Measurements from ENCODE around the gene PCBP3. TPM values are rescaled to one million over a fixed set of nuclear protein-coding genes. Genes with fewer than 3 reads are reported as not detected.

The PCBP3 gene
- polyA plus RNA-seq, 10 donors = 0.72 to 2.2 (median 1.2) TPM

- no peak for DNase-seq
Measured at GRCh38 chr21:45910155-45910547, 266.6 kb downstream of the PCBP3 start.

- no peak for DNase-seq
Measured at GRCh38 chr21:45910548-45911221, 267.2 kb downstream of the PCBP3 start.

- no peak for DNase-seq
Measured at GRCh38 chr21:45911806-45912325, 268.3 kb downstream of the PCBP3 start.

- DNase-seq = no peak
Measured at GRCh38 chr21:45912611-45913417, 269.3 kb downstream of the PCBP3 start.

GRCh38 chr21:45913418-45913765 lies 269.9 kb downstream of the PCBP3 start:
- no peak for DNase-seq

GRCh38 chr21:45913886-45914285 lies 270.4 kb downstream of the PCBP3 start:
- no peak for DNase-seq

- DNase-seq = no peak
Measured at GRCh38 chr21:45914321-45914845, 270.9 kb downstream of the PCBP3 start.

- DNase-seq = no peak
Measured at GRCh38 chr21:45916011-45916840, 272.7 kb downstream of the PCBP3 start.

GRCh38 chr21:45917241-45917640 lies 273.7 kb downstream of the PCBP3 start:
- no peak for DNase-seq

GRCh38 chr21:45918011-45918410 lies 274.5 kb downstream of the PCBP3 start:
- DNase-seq = no peak

- DNase-seq = no peak
Measured at GRCh38 chr21:45918835-45919447, 275.4 kb downstream of the PCBP3 start.

GRCh38 chr21:45919593-45919992 lies 276.1 kb downstream of the PCBP3 start:
- DNase-seq = no peak

- DNase-seq = no peak
Measured at GRCh38 chr21:45920824-45921600, 277.5 kb downstream of the PCBP3 start.

- no peak for DNase-seq
Measured at GRCh38 chr21:45921917-45922316, 278.4 kb downstream of the PCBP3 start.

- peak in 2 of 3 donors; percentile 12 to 57 for DNase-seq
Measured at GRCh38 chr21:45922648-45923047, 279.1 kb downstream of the PCBP3 start.

- peak; percentile 56 to 88 (median 67) for DNase-seq
Measured at GRCh38 chr21:45923146-45923545, 279.6 kb downstream of the PCBP3 start.

- DNase-seq = no peak
Measured at GRCh38 chr21:45926281-45926680, 282.8 kb downstream of the PCBP3 start.

GRCh38 chr21:45927032-45927431 lies 283.5 kb downstream of the PCBP3 start:
- no peak for DNase-seq

GRCh38 chr21:45927851-45928850 lies 284.6 kb downstream of the PCBP3 start:
- no peak for DNase-seq
